GM23248 (cell line): Measurements from ENCODE around the gene KCNMA1. TPM values are rescaled to one million over a fixed set of nuclear protein-coding genes. Genes with fewer than 3 reads are reported as not detected.

Experiments
- DNase-seq: peaks from one replicate; pipeline ENCODE4 v3.0.0-alpha.2; 2015
- H2AFZ ChIP-seq: fragments of 200-600 bp; sonication (generic); 2 replicates; pipeline ENCODE4 v1.6.1; 2016; ENCODE audit warnings: antibody characterized with exemption
- H3F3A ChIP-seq: fragments of 200-600 bp; sonication (generic); 2 replicates; pipeline ENCODE4 v1.6.1; 2016; ENCODE audit warnings: mild to moderate bottlenecking, antibody characterized with exemption, mixed run types; ENCODE audit not compliant: insufficient read depth
- H3K27ac ChIP-seq: fragments of 200-600 bp; sonication (generic); 2 replicates; pipeline ENCODE4 v1.5.1; 2016; ENCODE audit warnings: mild to moderate bottlenecking
- H3K27me3 ChIP-seq: fragments of 200-600 bp; sonication (generic); replicated peaks from 2 replicates; pipeline ENCODE4 v1.6.1; 2016; ENCODE audit warnings: mild to moderate bottlenecking; ENCODE audit not compliant: insufficient read depth
- H3K36me3 ChIP-seq: fragments of 200-600 bp; sonication (generic); 2 replicates; pipeline ENCODE4 v1.6.1; 2016; ENCODE audit warnings: low read depth, mild to moderate bottlenecking
- H3K4me1 ChIP-seq: fragments of 200-600 bp; sonication (generic); 2 replicates; pipeline ENCODE4 v1.6.1; 2016; ENCODE audit warnings: mild to moderate bottlenecking; ENCODE audit not compliant: insufficient read depth
- H3K4me2 ChIP-seq: fragments of 200-600 bp; sonication (generic); one replicate; pipeline ENCODE4 v1.6.1; 2016; ENCODE audit warnings: mild to moderate bottlenecking; ENCODE audit not compliant: unreplicated experiment
- H3K4me3 ChIP-seq: fragments of 200-600 bp; sonication (generic); 2 replicates; pipeline ENCODE4 v1.5.1; 2016; ENCODE audit warnings: mild to moderate bottlenecking
- H3K79me2 ChIP-seq: fragments of 200-600 bp; sonication (generic); 2 replicates; pipeline ENCODE4 v1.6.1; 2016; ENCODE audit warnings: mild to moderate bottlenecking; ENCODE audit not compliant: insufficient read depth
- H3K9ac ChIP-seq: fragments of 200-600 bp; sonication (generic); 2 replicates; pipeline ENCODE4 v1.6.1; 2016; ENCODE audit warnings: mild to moderate bottlenecking
- H3K9me2 ChIP-seq: fragments of 200-600 bp; sonication (generic); 2 replicates; pipeline ENCODE4 v1.6.1; 2016; ENCODE audit warnings: mixed run types, mild to moderate bottlenecking, moderate library complexity; ENCODE audit not compliant: insufficient read depth
- H3K9me3 ChIP-seq: fragments of 200-600 bp; sonication (generic); one replicate; pipeline ENCODE4 v1.6.1; 2017; ENCODE audit warnings: low read depth
- H4K20me1 ChIP-seq: fragments of 200-600 bp; sonication (generic); 2 replicates; pipeline ENCODE4 v1.6.0; 2016; ENCODE audit not compliant: insufficient read depth
- EZH2 ChIP-seq: fragments of 200-600 bp; sonication (generic); IDR thresholded peaks from 2 replicates; pipeline ENCODE4 v1.6.1; 2018; ENCODE audit warnings: antibody characterized with exemption, mild to moderate bottlenecking; ENCODE audit not compliant: insufficient read depth, poor library complexity, severe bottlenecking
- EZH2phosphoT487 ChIP-seq: fragments of 200-600 bp; sonication (generic); IDR thresholded peaks from 2 replicates; pipeline ENCODE4 v1.6.1; 2018; ENCODE audit warnings: antibody characterized with exemption, moderate library complexity, mild to moderate bottlenecking, low read depth; ENCODE audit not compliant: insufficient read depth
- WGBS, 2 experiments: methylation state at CpG; one replicate each; pipeline ENCODE4 v1.1.6; 2015 to 2017; ENCODE audit warnings: low lambda C conversion rate in 2 of 2, low coverage in 1 of 2; ENCODE audit errors: missing lambda C conversion rate in 2 of 2; 5-methylcytosine and 5-hydroxymethylcytosine counted together
- in situ Hi-C: fragments of 300-500 bp; cut with MboI; formaldehyde crosslinking; loops from 2 replicates; pipeline ENCODE4 v1.15.0; 2020
- polyA plus RNA-seq: library from polyadenylated mRNA; unstranded; fragments of >200 nt; fragmentation: Nextera tagmentation; extraction: Ambion mirVana; gene quantifications from 2 replicates; pipeline ENCODE4 v1.2.1, GENCODE V29; 2016
- total RNA-seq: library from RNA; depleted of rRNA; stranded (reverse); fragments of >200 nt; shearing (Covaris generic); gene quantifications from 2 replicates; pipeline ENCODE4 v1.2.3, GENCODE V29; 2014

KCNMA1 gene
- total and polyA plus RNA-seq, 2 experiments from 2014 or later: 14.2 to 25.1 TPM

- Histone ChIP-seq H3K27me3 (no peaks in the 10 kb centered on the region), H3K4me3 (no peak overlapping the region), H3K4me2 (no peak overlapping the region), H3K9me3 (no peaks in the 10 kb centered on the region), H3K9ac (no peak overlapping the region), H3K9me2 (no peaks in the 10 kb centered on the region), H4K20me1 (no peaks in the 10 kb centered on the region), H2AFZ (no peak overlapping the region), H3K27ac (no peak overlapping the region), H3F3A (no peaks in the 10 kb centered on the region), H3K4me1 (no peaks in the 10 kb centered on the region), H3K79me2 (no peaks in the 10 kb centered on the region), H3K36me3 (no peaks in the 10 kb centered on the region)
- in situ Hi-C loops: no loop called here
- TF ChIP-seq EZH2phosphoT487: no peak
- TF ChIP-seq EZH2: no peak
- 89 to 95% methylated on average over 5 of the region's 5 CpGs for WGBS, 2 experiments
- DNase-seq: no peak
Measured at GRCh38 chr10:77070346-77070745, 567.3 kb downstream of the KCNMA1 start.

- no peaks in the 10 kb centered on the region for H3K79me2 ChIP-seq
- WGBS, 2 experiments: 85 to 91% methylated on average over 3 of the region's 3 CpGs
- no peak overlapping the region for H2AFZ ChIP-seq
- no peaks in the 10 kb centered on the region for H3K36me3 ChIP-seq
- in situ Hi-C loops: no loop called here
- H4K20me1 ChIP-seq: no peaks in the 10 kb centered on the region
- TF ChIP-seq EZH2phosphoT487 (no peak), EZH2 (no peak)
- H3K4me3 ChIP-seq: no peak overlapping the region
- H3K9ac ChIP-seq: no peak overlapping the region
- H3K27ac ChIP-seq: no peak overlapping the region
- no peaks in the 10 kb centered on the region for H3F3A ChIP-seq
- H3K4me1 ChIP-seq: no peaks in the 10 kb centered on the region
- H3K9me3 ChIP-seq: no peaks in the 10 kb centered on the region
- no peak overlapping the region for H3K4me2 ChIP-seq
- no peaks in the 10 kb centered on the region for H3K27me3 ChIP-seq
- no peaks in the 10 kb centered on the region for H3K9me2 ChIP-seq
- DNase-seq: no peak
Measured at GRCh38 chr10:77068969-77069368, 568.6 kb downstream of the KCNMA1 start.

- no peak for TF ChIP-seq EZH2phosphoT487
- TF ChIP-seq EZH2: no peak
- Histone ChIP-seq H3K27me3 (no peaks in the 10 kb centered on the region), H3K9me2 (no peaks in the 10 kb centered on the region), H3K4me1 (no peaks in the 10 kb centered on the region), H3K4me3 (no peak overlapping the region), H3F3A (no peaks in the 10 kb centered on the region), H3K9ac (no peak overlapping the region), H3K27ac (no peak overlapping the region), H3K36me3 (no peaks in the 10 kb centered on the region), H4K20me1 (no peaks in the 10 kb centered on the region), H3K4me2 (no peak overlapping the region), H2AFZ (no peak overlapping the region), H3K9me3 (no peaks in the 10 kb centered on the region), H3K79me2 (no peaks in the 10 kb centered on the region)
- no peak for DNase-seq
- 85 to 88% methylated on average over 4 of the region's 4 CpGs for WGBS, 2 experiments
- in situ Hi-C loops: no loop called here
Measured at GRCh38 chr10:77068272-77068671, 569.3 kb downstream of the KCNMA1 start.

- Histone ChIP-seq H3K9ac (no peak overlapping the region), H3K27ac (no peak overlapping the region), H3K79me2 (no peaks in the 10 kb centered on the region), H3K4me2 (no peak overlapping the region), H3F3A (no peaks in the 10 kb centered on the region), H4K20me1 (no peaks in the 10 kb centered on the region), H3K4me3 (no peak overlapping the region), H3K9me2 (no peaks in the 10 kb centered on the region; the same call in 1 of the 2 replicates), H3K9me3 (no peaks in the 10 kb centered on the region), H2AFZ (no peak overlapping the region), H3K4me1 (no peaks in the 10 kb centered on the region), H3K36me3 (no peaks in the 10 kb centered on the region), H3K27me3 (no peaks in the 10 kb centered on the region)
- WGBS, 2 experiments: 94 to 98% methylated on average over 3 of the region's 3 CpGs
- DNase-seq: no peak
- no peak for TF ChIP-seq EZH2phosphoT487
- no peak for TF ChIP-seq EZH2
- in situ Hi-C loops: no loop called here
Measured at GRCh38 chr10:77062381-77062780, 575.2 kb downstream of the KCNMA1 start.

GRCh38 chr10:77060913-77061312, 576.7 kb downstream of the KCNMA1 start:
- Histone ChIP-seq H2AFZ (no peak overlapping the region), H3K9me2 (no peaks in the 10 kb centered on the region; the same call in 1 of the 2 replicates), H3K27ac (no peak overlapping the region), H3K4me3 (no peak overlapping the region), H3K4me2 (no peak overlapping the region), H3K9ac (no peak overlapping the region), H3K4me1 (no peaks in the 10 kb centered on the region), H3K79me2 (no peaks in the 10 kb centered on the region), H3F3A (no peaks in the 10 kb centered on the region), H4K20me1 (no peaks in the 10 kb centered on the region), H3K36me3 (no peaks in the 10 kb centered on the region), H3K27me3 (no peaks in the 10 kb centered on the region), H3K9me3 (no peaks in the 10 kb centered on the region)
- 87 to 89% methylated on average over 2 of the region's 2 CpGs for WGBS, 2 experiments
- no peak for DNase-seq
- in situ Hi-C loops: no loop called here
- TF ChIP-seq EZH2phosphoT487: no peak
- no peak for TF ChIP-seq EZH2
